ENCODE measurements around the gene CMTM7.

Gene CMTM7

GRCh38 chr3:32379831-32380500, 11.7 kb upstream of the CMTM7 start:
- Histone ChIP-seq H3K4me3 (ENCODE audit: low read length) (no peak overlapping the region), H4K20me1 (ENCODE audit: control insufficient read depth, insufficient read depth, low read depth, low read length) (no peaks in the 10 kb centered on the region), H3K4me2 (ENCODE audit: low read length) (no peak overlapping the region), H3K36me3 (ENCODE audit: control insufficient read depth, low read length) (no peaks in the 10 kb centered on the region), H3F3A (ENCODE audit: control insufficient read depth, insufficient read depth) (no peaks in the 10 kb centered on the region), H3K27ac (ENCODE audit: low read depth, low read length) (no peak overlapping the region), H3K79me2 (ENCODE audit: control insufficient read depth, low read length) (no peaks in the 10 kb centered on the region), H3K9me2 (replicated peaks; ENCODE audit: control insufficient read depth, low read length) (no peaks in the 10 kb centered on the region), H3K9me3 (ENCODE audit: control insufficient read depth, insufficient read depth, low read length) (no peaks in the 10 kb centered on the region), H3K27me3 (ENCODE audit: control insufficient read depth, low read length) (peaks cover 12% of the 10 kb centered on the region), H3K4me1 (ENCODE audit: control insufficient read depth, low read length) (peaks cover 14% of the 10 kb centered on the region)
- TF ChIP-seq, protein P1, sequence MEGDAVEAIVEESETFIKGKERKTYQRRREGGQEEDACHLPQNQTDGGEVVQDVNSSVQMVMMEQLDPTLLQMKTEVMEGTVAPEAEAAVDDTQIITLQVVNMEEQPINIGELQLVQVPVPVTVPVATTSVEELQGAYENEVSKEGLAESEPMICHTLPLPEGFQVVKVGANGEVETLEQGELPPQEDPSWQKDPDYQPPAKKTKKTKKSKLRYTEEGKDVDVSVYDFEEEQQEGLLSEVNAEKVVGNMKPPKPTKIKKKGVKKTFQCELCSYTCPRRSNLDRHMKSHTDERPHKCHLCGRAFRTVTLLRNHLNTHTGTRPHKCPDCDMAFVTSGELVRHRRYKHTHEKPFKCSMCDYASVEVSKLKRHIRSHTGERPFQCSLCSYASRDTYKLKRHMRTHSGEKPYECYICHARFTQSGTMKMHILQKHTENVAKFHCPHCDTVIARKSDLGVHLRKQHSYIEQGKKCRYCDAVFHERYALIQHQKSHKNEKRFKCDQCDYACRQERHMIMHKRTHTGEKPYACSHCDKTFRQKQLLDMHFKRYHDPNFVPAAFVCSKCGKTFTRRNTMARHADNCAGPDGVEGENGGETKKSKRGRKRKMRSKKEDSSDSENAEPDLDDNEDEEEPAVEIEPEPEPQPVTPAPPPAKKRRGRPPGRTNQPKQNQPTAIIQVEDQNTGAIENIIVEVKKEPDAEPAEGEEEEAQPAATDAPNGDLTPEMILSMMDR (IDR thresholded peaks at IDR 0.05; ENCODE audit: low read depth, low read length, poor library complexity, severe bottlenecking) = no peak

- no peaks in the 10 kb centered on the region for H3K79me2 ChIP-seq (ENCODE audit: control insufficient read depth, low read length)
- no peaks in the 10 kb centered on the region for H3K9me2 ChIP-seq (replicated peaks; ENCODE audit: control insufficient read depth, low read length)
- no peaks in the 10 kb centered on the region for H4K20me1 ChIP-seq (ENCODE audit: control insufficient read depth, insufficient read depth, low read depth, low read length)
- no peak overlapping the region for H3K27ac ChIP-seq (ENCODE audit: low read depth, low read length)
- H3K4me1 ChIP-seq (ENCODE audit: control insufficient read depth, low read length) = peaks cover 19% of the 10 kb centered on the region
- H3K27me3 ChIP-seq (ENCODE audit: control insufficient read depth, low read length) = peaks cover 12% of the 10 kb centered on the region
- no peak overlapping the region for H3K4me2 ChIP-seq (ENCODE audit: low read length)
- TF ChIP-seq EZH2phosphoT487 (IDR thresholded peaks at IDR 0.05; ENCODE audit: borderline replicate concordance, low read length) = no peak
- H3K9me3 ChIP-seq (ENCODE audit: control insufficient read depth, insufficient read depth, low read length) = no peaks in the 10 kb centered on the region
- H3K36me3 ChIP-seq (ENCODE audit: control insufficient read depth, low read length) = no peaks in the 10 kb centered on the region
- no peak overlapping the region for H3K4me3 ChIP-seq (ENCODE audit: low read length)
- H3F3A ChIP-seq (ENCODE audit: control insufficient read depth, insufficient read depth) = no peaks in the 10 kb centered on the region
Measured at GRCh38 chr3:32381922-32382321, 9.7 kb upstream of the CMTM7 start.

GRCh38 chr3:32383136-32383711, 8.4 kb upstream of the CMTM7 start:
- Histone ChIP-seq H3K27me3 (ENCODE audit: control insufficient read depth, low read length) (peaks cover 12% of the 10 kb centered on the region), H3K36me3 (ENCODE audit: control insufficient read depth, low read length) (no peaks in the 10 kb centered on the region), H3K9me3 (ENCODE audit: control insufficient read depth, insufficient read depth, low read length) (no peaks in the 10 kb centered on the region), H3K79me2 (ENCODE audit: control insufficient read depth, low read length) (no peaks in the 10 kb centered on the region), H4K20me1 (ENCODE audit: control insufficient read depth, insufficient read depth, low read depth, low read length) (no peaks in the 10 kb centered on the region), H3K4me1 (ENCODE audit: control insufficient read depth, low read length) (peaks cover 19% of the 10 kb centered on the region), H3K4me2 (ENCODE audit: low read length) (no peak overlapping the region), H3K9me2 (replicated peaks; ENCODE audit: control insufficient read depth, low read length) (no peaks in the 10 kb centered on the region), H3F3A (ENCODE audit: control insufficient read depth, insufficient read depth) (no peaks in the 10 kb centered on the region), H3K27ac (ENCODE audit: low read depth, low read length) (no peak overlapping the region), H3K4me3 (ENCODE audit: low read length) (no peak overlapping the region)
- TF ChIP-seq, protein P1 (IDR thresholded peaks at IDR 0.05; ENCODE audit: low read depth, low read length, poor library complexity, severe bottlenecking) = no peak
- TF ChIP-seq EZH2phosphoT487 (IDR thresholded peaks at IDR 0.05; ENCODE audit: borderline replicate concordance, low read length) = no peak

GRCh38 chr3:32384938-32385337, 6.7 kb upstream of the CMTM7 start:
- no peak overlapping the region; the same call in 1 of the 2 replicates for H3K4me2 ChIP-seq (ENCODE audit: low read length)
- H3K9me2 ChIP-seq (replicated peaks; ENCODE audit: control insufficient read depth, low read length) = no peaks in the 10 kb centered on the region
- H4K20me1 ChIP-seq (ENCODE audit: control insufficient read depth, insufficient read depth, low read depth, low read length) = no peaks in the 10 kb centered on the region
- peaks cover 8% of the 10 kb centered on the region for H3K27me3 ChIP-seq (ENCODE audit: control insufficient read depth, low read length)
- H3K27ac ChIP-seq (ENCODE audit: low read depth, low read length) = no peak overlapping the region
- H3K4me3 ChIP-seq (ENCODE audit: low read length) = no peak overlapping the region
- H3K9me3 ChIP-seq (ENCODE audit: control insufficient read depth, insufficient read depth, low read length) = no peaks in the 10 kb centered on the region
- H3F3A ChIP-seq (ENCODE audit: control insufficient read depth, insufficient read depth) = no peaks in the 10 kb centered on the region
- H3K79me2 ChIP-seq (ENCODE audit: control insufficient read depth, low read length) = no peaks in the 10 kb centered on the region
- peaks cover 12% of the 10 kb centered on the region for H3K4me1 ChIP-seq (ENCODE audit: control insufficient read depth, low read length)
- no peaks in the 10 kb centered on the region for H3K36me3 ChIP-seq (ENCODE audit: control insufficient read depth, low read length)
- TF ChIP-seq EZH2phosphoT487 (IDR thresholded peaks at IDR 0.05; ENCODE audit: borderline replicate concordance, low read length) = no peak
- TF ChIP-seq, protein P1 (IDR thresholded peaks at IDR 0.05; ENCODE audit: low read depth, low read length, poor library complexity, severe bottlenecking) = no peak

Measured in DOHH2 (cell line).